GM12892 (cell line): Measurements from ENCODE around the gene TRRAP.

ENCODE experiments used
- POLR2A ChIP-seq: IDR thresholded peaks from 2 replicates; pipeline ENCODE4 v1.6.1; 2011; ENCODE audit warnings: low read depth, low read length, control low read depth
- POLR2AphosphoS5 ChIP-seq: IDR thresholded peaks from 2 replicates; pipeline ENCODE4 v1.6.1; 2011; ENCODE audit warnings: low read depth, low read length, control low read depth
- TAF1 ChIP-seq: IDR thresholded peaks from 2 replicates; pipeline ENCODE4 v1.6.1; 2011; ENCODE audit warnings: low read depth, mild to moderate bottlenecking, control low read depth, low read length, borderline replicate concordance

DNA sequence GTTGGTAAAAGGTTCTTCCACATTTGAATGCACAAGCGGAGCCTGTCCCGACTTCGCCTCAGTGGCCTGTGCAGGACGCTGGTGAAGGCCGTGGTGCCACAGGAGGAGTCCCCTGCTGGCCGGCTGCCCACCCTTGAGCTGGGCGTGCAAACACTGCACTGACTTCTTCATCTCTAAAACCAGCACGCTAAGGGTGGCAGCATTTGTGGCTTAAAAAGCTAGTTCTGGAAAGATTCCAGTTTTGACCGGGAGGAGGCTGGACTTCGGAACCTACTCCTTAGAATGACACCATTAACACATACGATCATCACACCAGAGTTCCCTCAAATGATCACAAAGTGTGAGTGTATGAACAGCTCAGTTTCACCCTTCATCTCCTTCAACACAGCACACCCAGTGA, 163.2 kb downstream of the TRRAP start:
- TF ChIP-seq POLR2A (no peak), POLR2AphosphoS5 (no peak), TAF1 (no peak)
